ENCODE measurements around the gene LIPK. TPM values are rescaled to one million over a fixed set of nuclear protein-coding genes. Genes with fewer than 3 reads are reported as not detected.

Gene LIPK
- total and polyA plus RNA-seq, 2 of the 8 experiments (the other 6 are each of a cell fraction or from before 2014, with no cell fraction given): not detected

- H3K9ac ChIP-seq (replicated peaks in 1 of 4; ENCODE audit: extremely low read depth in 1 of 4, low read depth in 3 of 4, low read length in 3 of 4): no peak overlapping the region
- no peak overlapping the region for H3K27ac ChIP-seq (ENCODE audit: low read depth, low read length)
- no peak overlapping the region for H3K23ac ChIP-seq (ENCODE audit: insufficient read length)
- no peak overlapping the region for H3K4ac ChIP-seq (replicated peaks; ENCODE audit: insufficient read length, low read depth, low read length)
- no peak overlapping the region for H3K4me3 ChIP-seq (ENCODE audit: extremely low read depth in 1 of 4, insufficient read depth in 2 of 4, low read depth in 3 of 4, low read length in 4 of 4)
- H2BK15ac ChIP-seq (ENCODE audit: low read length): no peak overlapping the region
- H4K5ac ChIP-seq (ENCODE audit: insufficient read length, low read depth, low read length): no peak overlapping the region
- TF ChIP-seq EP300 (IDR thresholded peaks at IDR 0.05; ENCODE audit: borderline replicate concordance in 1 of 2, low read depth in 2 of 2, low read length in 2 of 2): no peak
- no peak overlapping the region for H2AK5ac ChIP-seq (ENCODE audit: low read depth, low read length)
- H3K4me2 ChIP-seq (ENCODE audit: insufficient read depth in 1 of 2, low read depth in 2 of 2, low read length in 2 of 2): no peak overlapping the region
- H3K23me2 ChIP-seq (ENCODE audit: low read depth, low read length): no peaks in the 10 kb centered on the region
- FAIRE-seq (no peak), DNase-seq (ENCODE audit: low read depth in 1 of 2, low spot score in 2 of 2) (no peak)
- no peak overlapping the region for H4K8ac ChIP-seq (ENCODE audit: extremely low read depth, insufficient read depth, low read length)
- peaks cover 0 to 2% (median 0%) of the 10 kb centered on the region in 4 experiments; a peak in 2 of 7 replicates for H3K27me3 ChIP-seq (replicated peaks in 1 of 4; ENCODE audit: control insufficient read depth in 3 of 4, extremely low read depth in 1 of 4, insufficient read depth in 3 of 4, low read length in 3 of 4)
- H3K4me1 ChIP-seq (replicated peaks in 1 of 4; ENCODE audit: control insufficient read depth in 3 of 4, insufficient read depth in 4 of 4, low read length in 3 of 4): no peaks in the 10 kb centered on the region
- no peak overlapping the region for H3K14ac ChIP-seq (ENCODE audit: insufficient read length)
- H4K91ac ChIP-seq (replicated peaks; ENCODE audit: insufficient read length, low read length): no peak overlapping the region
- POLR2A ChIA-PET (ENCODE audit: partially characterized antibody): no interaction called here
- no peak overlapping the region for H3K18ac ChIP-seq (ENCODE audit: extremely low read depth, low read length)
- no peak overlapping the region for H2BK12ac ChIP-seq (ENCODE audit: low read depth, low read length)
- no peak overlapping the region for H2AFZ ChIP-seq (ENCODE audit: low read length)
- H4K20me1 ChIP-seq (replicated peaks in 1 of 2; ENCODE audit: control insufficient read depth in 1 of 2, insufficient read depth in 2 of 2, low read length in 2 of 2): no peaks in the 10 kb centered on the region
- no peaks in the 10 kb centered on the region for H3K79me2 ChIP-seq (ENCODE audit: control insufficient read depth in 1 of 2, insufficient read depth in 2 of 2, low read length in 2 of 2)
- no peak overlapping the region for H2BK120ac ChIP-seq (replicated peaks; ENCODE audit: low read depth, low read length)
- WGBS, 2 experiments (ENCODE audit: extremely low coverage in 1 of 2, insufficient coverage in 1 of 2, insufficient read length in 1 of 2, insufficient replicate concordance in 2 of 2, low coverage in 1 of 2, low lambda C conversion rate in 2 of 2, missing lambda C conversion rate in 1 of 2): 97% methylated on average over 1 of the region's 1 CpG; no CpG with 5 or more reads in 1 of the 2 experiments
- no peak overlapping the region for H3K56ac ChIP-seq (replicated peaks; ENCODE audit: insufficient read length, low read depth, low read length)
- no peaks in the 10 kb centered on the region for H3K79me1 ChIP-seq (ENCODE audit: low read depth, low read length)
- no peaks in the 10 kb centered on the region for H3K9me3 ChIP-seq (ENCODE audit: insufficient read depth in 2 of 2, low read depth in 1 of 2, low read length in 1 of 2)
- H2BK5ac ChIP-seq (ENCODE audit: low read depth, low read length): no peak overlapping the region
- no peak overlapping the region for H2BK20ac ChIP-seq (ENCODE audit: low read length)
- CTCF ChIA-PET (ENCODE audit: partially characterized antibody): interaction anchor here (1.0 kb wide), 1 partner anchor 13 kb away, joined by 3 read pairs; no protein-coding TSS in a partner anchor
- no peaks in the 10 kb centered on the region; a peak in 1 of 8 replicates for H3K36me3 ChIP-seq (ENCODE audit: control insufficient read depth in 2 of 4, insufficient read depth in 4 of 4, low read length in 3 of 4)
Measured at GRCh38 chr10:88715517-88715916, 9.5 kb downstream of the LIPK start.

All from H1 (cell line).